ENCODE measurements around the gene GABBR2.
"Not testable (repeated sequence)": the region's sequence is repeated elsewhere in the genome, so short reads cannot be mapped to it uniquely, and the experiment has no call there.

The GABBR2 gene

DNA sequence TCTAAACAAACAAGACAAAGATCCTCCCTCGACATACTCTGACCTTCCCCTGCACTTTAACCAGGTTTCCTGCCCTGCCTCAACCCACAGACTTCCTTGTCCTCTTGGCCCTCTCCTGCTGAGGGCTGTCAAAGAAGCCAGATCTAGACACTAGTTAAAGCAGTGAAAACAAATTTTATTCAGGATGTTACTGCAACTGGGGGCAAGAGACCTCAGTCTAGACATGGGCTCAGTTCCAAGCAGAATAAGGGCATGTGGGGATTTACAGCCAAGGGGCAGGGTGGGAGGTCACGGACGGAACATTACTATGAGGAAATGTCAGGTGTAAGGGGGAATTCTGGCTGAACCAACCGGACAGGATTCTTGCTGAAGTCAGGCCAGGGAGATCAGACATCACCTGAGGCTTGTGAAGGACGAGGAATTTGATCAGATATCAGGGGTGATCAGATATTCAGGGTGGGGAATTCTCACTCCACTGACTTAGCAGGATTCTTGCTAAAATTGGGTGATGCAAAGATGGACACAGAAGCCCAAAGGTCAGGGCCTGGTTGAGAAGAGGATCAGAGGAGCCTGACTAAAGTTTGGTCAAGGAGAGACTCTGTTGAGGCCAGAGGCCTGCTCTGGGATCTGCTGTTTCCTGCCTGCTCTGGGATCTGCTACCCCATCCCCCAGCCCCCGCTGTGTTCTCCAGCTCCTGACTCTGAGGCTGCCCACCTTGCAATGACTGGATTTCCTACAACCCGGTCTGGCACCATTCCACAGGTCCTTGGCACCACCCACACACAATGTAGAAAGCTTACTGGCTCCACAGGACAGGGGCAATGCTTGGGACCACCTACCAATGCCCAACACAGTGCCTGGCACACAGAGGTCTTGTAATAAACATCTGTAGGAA is 21.5 kb downstream of the GABBR2 start:
- Histone ChIP-seq H3K27me3 (replicated peaks; ENCODE audit: insufficient read depth, low read length) (no peaks in the 10 kb centered on the region), H3K36me3 (replicated peaks; ENCODE audit: insufficient read depth, low read length) (no peaks in the 10 kb centered on the region), H2AFZ (ENCODE audit: low read length) (no peak overlapping the region), H3K4me3 (ENCODE audit: low read length) (no peak overlapping the region), H3K27ac (ENCODE audit: low read length) (no peak overlapping the region), H3F3A (ENCODE audit: insufficient read depth, low read length) (no peaks in the 10 kb centered on the region), H3K4me1 (ENCODE audit: low read length) (no peaks in the 10 kb centered on the region), H4K20me1 (ENCODE audit: insufficient read depth, low read length) (no peaks in the 10 kb centered on the region), H3K4me2 (ENCODE audit: low read depth, low read length) (no peak overlapping the region), H3K9ac (ENCODE audit: low read length) (no peak overlapping the region), H3K79me2 (ENCODE audit: low read length) (no peaks in the 10 kb centered on the region), H3K9me3 (replicated peaks; ENCODE audit: insufficient read depth, low read length) (no peaks in the 10 kb centered on the region), H3K9me2 (replicated peaks; ENCODE audit: insufficient read depth, low read length) (no peaks in the 10 kb centered on the region)
- TF ChIP-seq CTCF (IDR thresholded peaks at IDR 0.05; ENCODE audit: low read length) (no peak), EZH2phosphoT487 (IDR thresholded peaks at IDR 0.05; ENCODE audit: low read length) (no peak), EZH2 (optimal IDR thresholded peaks at IDR 0.05; ENCODE audit: low read depth, low read length) (no peak)
- DNase-seq: no peak

- H3K79me2 ChIP-seq (ENCODE audit: low read length); H3K36me3 ChIP-seq (replicated peaks; ENCODE audit: insufficient read depth, low read length); H3K9ac ChIP-seq (ENCODE audit: low read length); H4K20me1 ChIP-seq (ENCODE audit: insufficient read depth, low read length); H3K27me3 ChIP-seq (replicated peaks; ENCODE audit: insufficient read depth, low read length); H3F3A ChIP-seq (ENCODE audit: insufficient read depth, low read length); H3K27ac ChIP-seq (ENCODE audit: low read length); H3K4me3 ChIP-seq (ENCODE audit: low read length); H3K4me1 ChIP-seq (ENCODE audit: low read length); H3K9me2 ChIP-seq (replicated peaks; ENCODE audit: insufficient read depth, low read length); H3K9me3 ChIP-seq (replicated peaks; ENCODE audit: insufficient read depth, low read length); H3K4me2 ChIP-seq (ENCODE audit: low read depth, low read length); H2AFZ ChIP-seq (ENCODE audit: low read length); DNase-seq: not testable (repeated sequence)
Measured at GRCh38 chr9:98684816-98685215, 23.9 kb downstream of the GABBR2 start.

DNA sequence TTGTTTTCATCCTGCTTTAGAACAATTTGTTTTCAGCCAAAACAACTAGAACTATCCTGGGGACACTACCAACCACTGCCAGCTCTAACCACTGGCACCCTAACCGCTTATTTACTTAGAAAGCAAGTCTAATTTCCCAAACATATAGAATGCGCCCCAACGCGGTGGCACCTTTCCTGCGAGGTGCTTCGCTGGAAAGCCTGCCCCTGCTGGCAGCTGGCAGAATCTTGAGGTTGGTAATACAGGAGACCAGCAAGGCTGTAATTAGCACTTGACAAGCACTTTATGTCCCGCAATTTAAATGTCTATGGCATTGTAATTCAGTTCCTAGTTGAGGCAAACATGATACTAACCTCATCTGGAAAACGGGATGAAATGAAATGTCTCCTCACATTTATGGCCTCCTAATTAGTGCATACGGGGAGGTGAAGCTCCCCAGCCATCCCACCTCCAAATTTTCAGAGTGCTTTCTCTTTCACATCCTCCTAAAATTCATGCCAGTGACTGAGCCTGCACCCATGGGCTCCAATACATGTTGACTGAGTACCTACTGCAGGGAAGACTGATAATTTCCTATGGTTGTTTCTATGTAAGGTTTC is 30.4 kb downstream of the GABBR2 start:
- H3F3A ChIP-seq (ENCODE audit: insufficient read depth, low read length): no peaks in the 10 kb centered on the region
- H3K4me1 ChIP-seq (ENCODE audit: low read length): no peaks in the 10 kb centered on the region
- no peak overlapping the region for H3K27ac ChIP-seq (ENCODE audit: low read length)
- H3K9ac ChIP-seq (ENCODE audit: low read length): no peak overlapping the region
- no peak overlapping the region for H3K4me3 ChIP-seq (ENCODE audit: low read length)
- H3K9me3 ChIP-seq (replicated peaks; ENCODE audit: insufficient read depth, low read length): no peaks in the 10 kb centered on the region
- H3K79me2 ChIP-seq (ENCODE audit: low read length): no peaks in the 10 kb centered on the region
- DNase-seq: no peak
- no peaks in the 10 kb centered on the region for H4K20me1 ChIP-seq (ENCODE audit: insufficient read depth, low read length)
- no peak overlapping the region for H3K4me2 ChIP-seq (ENCODE audit: low read depth, low read length)
- TF ChIP-seq EZH2 (optimal IDR thresholded peaks at IDR 0.05; ENCODE audit: low read depth, low read length): no peak
- TF ChIP-seq CTCF (IDR thresholded peaks at IDR 0.05; ENCODE audit: low read length): peak; percentile 32
- TF ChIP-seq EZH2phosphoT487 (IDR thresholded peaks at IDR 0.05; ENCODE audit: low read length): no peak
- H3K36me3 ChIP-seq (replicated peaks; ENCODE audit: insufficient read depth, low read length): no peaks in the 10 kb centered on the region
- H3K9me2 ChIP-seq (replicated peaks; ENCODE audit: insufficient read depth, low read length): no peaks in the 10 kb centered on the region
- no peak overlapping the region for H2AFZ ChIP-seq (ENCODE audit: low read length)
- H3K27me3 ChIP-seq (replicated peaks; ENCODE audit: insufficient read depth, low read length): no peaks in the 10 kb centered on the region

- Histone ChIP-seq H3K27me3 (replicated peaks; ENCODE audit: insufficient read depth, low read length) (no peaks in the 10 kb centered on the region), H3K4me1 (ENCODE audit: low read length) (no peaks in the 10 kb centered on the region), H3K36me3 (replicated peaks; ENCODE audit: insufficient read depth, low read length) (no peaks in the 10 kb centered on the region), H3K4me2 (ENCODE audit: low read depth, low read length) (no peak overlapping the region), H2AFZ (ENCODE audit: low read length) (no peak overlapping the region), H3K9ac (ENCODE audit: low read length) (no peak overlapping the region), H3K9me2 (replicated peaks; ENCODE audit: insufficient read depth, low read length) (no peaks in the 10 kb centered on the region), H3K27ac (ENCODE audit: low read length) (no peak overlapping the region), H3K9me3 (replicated peaks; ENCODE audit: insufficient read depth, low read length) (no peaks in the 10 kb centered on the region), H3K79me2 (ENCODE audit: low read length) (no peaks in the 10 kb centered on the region), H4K20me1 (ENCODE audit: insufficient read depth, low read length) (no peaks in the 10 kb centered on the region), H3F3A (ENCODE audit: insufficient read depth, low read length) (no peaks in the 10 kb centered on the region), H3K4me3 (ENCODE audit: low read length) (no peak overlapping the region)
- TF ChIP-seq CTCF (IDR thresholded peaks at IDR 0.05; ENCODE audit: low read length) (no peak), EZH2 (optimal IDR thresholded peaks at IDR 0.05; ENCODE audit: low read depth, low read length) (no peak), EZH2phosphoT487 (IDR thresholded peaks at IDR 0.05; ENCODE audit: low read length) (no peak)
- no peak for DNase-seq
Measured at GRCh38 chr9:98673681-98674080, 35.1 kb downstream of the GABBR2 start.

All from MM.1S (cell line).